Natural killer cell (primary cell): ENCODE measurements around the gene GSTP1. TPM values are rescaled to one million over a fixed set of nuclear protein-coding genes. Genes with fewer than 3 reads are reported as not detected.
A peak's percentile ranks its signal among the peaks of the same experiment; 100 is the strongest.
"Not testable (repeated sequence)": the region's sequence is repeated elsewhere in the genome, so short reads cannot be mapped to it uniquely, and the experiment has no call there.

Experiments
- ATAC-seq, 3 donors: fragments of 150-1000 bp in 2 of 3; fragments of 200-7000 bp in 1 of 3; cut with Tn5 transposase; 1 replicate in 1 of 3; 2 replicates in 2 of 3; pipeline ENCODE4 v1.10.0; 2021; ENCODE audit warnings: mild to moderate bottlenecking in 2 of 3, moderate library complexity in 2 of 3
- DNase-seq, 2 donors: peaks; one replicate each; pipeline versions ENCODE4 v3.0.0 to v3.0.0-alpha.2; 2013 to 2021; ENCODE audit warnings: mixed read lengths in 1 of 2
- H3K27ac ChIP-seq: one replicate; pipeline ENCODE4 v1.5.1; 2013; ENCODE audit warnings: mild to moderate bottlenecking, low read length
- H3K27me3 ChIP-seq: one replicate; pipeline ENCODE4 v1.6.1; 2013; ENCODE audit warnings: low read length; ENCODE audit not compliant: control insufficient read depth, insufficient read depth
- H3K36me3 ChIP-seq: one replicate; pipeline ENCODE4 v1.6.1; 2013; ENCODE audit warnings: low read length; ENCODE audit not compliant: control insufficient read depth, insufficient read depth
- H3K4me1 ChIP-seq: one replicate; pipeline ENCODE4 v1.6.1; 2013; ENCODE audit warnings: low read length; ENCODE audit not compliant: control insufficient read depth, insufficient read depth
- H3K4me3 ChIP-seq: one replicate; pipeline ENCODE4 v1.5.1; 2013; ENCODE audit warnings: low read length
- H3K9me3 ChIP-seq: one replicate; pipeline ENCODE4 v1.6.1; 2013; ENCODE audit warnings: low read length; ENCODE audit not compliant: control insufficient read depth, insufficient read depth
- H3K27ac Mint-ChIP-seq, 2 donors: one replicate each; pipeline ENCODE4 v1.8.0; 2022; ENCODE audit warnings: mild to moderate bottlenecking in 2 of 2, mixed read lengths in 2 of 2, moderate library complexity in 1 of 2
- H3K27me3 Mint-ChIP-seq, 2 donors: one replicate each; pipeline ENCODE4 v1.8.0; 2022; ENCODE audit warnings: low read depth in 2 of 2, mixed read lengths in 2 of 2
- H3K36me3 Mint-ChIP-seq: one replicate; pipeline ENCODE4 v1.8.0; 2022; ENCODE audit warnings: mixed read lengths
- H3K4me1 Mint-ChIP-seq, 2 donors: one replicate each; pipeline ENCODE4 v1.8.0; 2022; ENCODE audit warnings: mixed read lengths in 2 of 2
- H3K4me3 Mint-ChIP-seq: one replicate; pipeline ENCODE4 v1.8.0; 2022; ENCODE audit warnings: mild to moderate bottlenecking, moderate library complexity, mixed read lengths
- H3K9me3 Mint-ChIP-seq, 2 donors: one replicate each; pipeline ENCODE4 v1.8.0; 2022; ENCODE audit warnings: mixed read lengths in 2 of 2
- WGBS: methylation state at CpG from one replicate; pipeline ENCODE4 v1.1.7; 2013; ENCODE audit warnings: missing lambda C conversion rate; ENCODE audit not compliant: insufficient coverage; 5-methylcytosine and 5-hydroxymethylcytosine counted together
- intact Hi-C: fragments of 100-400 bp; cut with micrococcal nuclease; formaldehyde crosslinking; loops from one replicate; pipeline ENCODE4 v1.14.2; 2022
- total RNA-seq, 4 donors: library from RNA; stranded (reverse); fragments of 120-200 nt in 1 of 4; gene quantifications; one replicate each; pipeline versions ENCODE4 v1.2.3 to v1.2.4, GENCODE V29; 2013 to 2022
- TF ChIP-seq, protein P1 (sequence below): fragments of 200-600 bp; IDR thresholded peaks from one replicate; pipeline ENCODE4 v1.8.0; 2022; ENCODE audit warnings: antibody characterized with exemption

Gene GSTP1
- total RNA-seq, 3 donors from 2014 or later (not counting 1 experiment from before 2014, with no cell fraction given): 172 to 218 (median 212) TPM

DNA sequence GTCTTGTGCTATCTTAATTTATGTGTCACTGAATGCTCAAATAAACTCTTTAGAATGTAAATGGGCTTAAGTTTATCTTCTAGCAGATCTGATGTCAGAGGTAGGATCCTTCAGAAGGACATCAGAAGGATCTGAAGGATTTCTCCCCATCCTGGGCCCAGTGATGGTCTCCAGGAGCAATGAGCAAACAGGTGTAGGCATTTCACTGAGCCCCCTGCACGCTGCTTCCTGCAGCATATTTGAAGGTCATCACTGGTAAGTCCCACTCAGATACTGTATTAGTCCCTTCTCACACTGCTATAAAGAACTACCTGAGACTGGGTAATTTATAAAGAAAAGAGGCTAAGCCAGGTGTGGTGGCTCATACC, 4.5 kb downstream of the GSTP1 start:
- Mint-ChIP-seq H3K4me1 (peaks cover 20 to 38% of the 10 kb centered on the region in 2 donors), H3K9me3 (no peaks in the 10 kb centered on the region), H3K27me3 (no peaks in the 10 kb centered on the region), H3K36me3 (no peaks in the 10 kb centered on the region), H3K27ac (peak overlapping the region; percentile 63 to 88), H3K4me3 (no peak overlapping the region)
- DNase-seq (no peak), ATAC-seq (no peak)
- H3K36me3 ChIP-seq: no peaks in the 10 kb centered on the region
- TF ChIP-seq, protein P1, sequence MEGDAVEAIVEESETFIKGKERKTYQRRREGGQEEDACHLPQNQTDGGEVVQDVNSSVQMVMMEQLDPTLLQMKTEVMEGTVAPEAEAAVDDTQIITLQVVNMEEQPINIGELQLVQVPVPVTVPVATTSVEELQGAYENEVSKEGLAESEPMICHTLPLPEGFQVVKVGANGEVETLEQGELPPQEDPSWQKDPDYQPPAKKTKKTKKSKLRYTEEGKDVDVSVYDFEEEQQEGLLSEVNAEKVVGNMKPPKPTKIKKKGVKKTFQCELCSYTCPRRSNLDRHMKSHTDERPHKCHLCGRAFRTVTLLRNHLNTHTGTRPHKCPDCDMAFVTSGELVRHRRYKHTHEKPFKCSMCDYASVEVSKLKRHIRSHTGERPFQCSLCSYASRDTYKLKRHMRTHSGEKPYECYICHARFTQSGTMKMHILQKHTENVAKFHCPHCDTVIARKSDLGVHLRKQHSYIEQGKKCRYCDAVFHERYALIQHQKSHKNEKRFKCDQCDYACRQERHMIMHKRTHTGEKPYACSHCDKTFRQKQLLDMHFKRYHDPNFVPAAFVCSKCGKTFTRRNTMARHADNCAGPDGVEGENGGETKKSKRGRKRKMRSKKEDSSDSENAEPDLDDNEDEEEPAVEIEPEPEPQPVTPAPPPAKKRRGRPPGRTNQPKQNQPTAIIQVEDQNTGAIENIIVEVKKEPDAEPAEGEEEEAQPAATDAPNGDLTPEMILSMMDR: no peak
- intact Hi-C loops: no loop called here
- H3K4me3 ChIP-seq: no peak overlapping the region
- H3K27ac ChIP-seq: peak overlapping the region; percentile 3
- H3K27me3 ChIP-seq: no peaks in the 10 kb centered on the region
- WGBS: 100% methylated on average over 1 of the region's 1 CpG
- H3K9me3 ChIP-seq: no peaks in the 10 kb centered on the region
- peaks cover 38% of the 10 kb centered on the region for H3K4me1 ChIP-seq

- 79% methylated on average over 7 of the region's 11 CpGs for WGBS
- ATAC-seq, H3K4me3 ChIP-seq, H3K36me3 ChIP-seq, H3K27ac ChIP-seq, H3K9me3 Mint-ChIP-seq, H3K36me3 Mint-ChIP-seq, H3K27me3 Mint-ChIP-seq, H3K9me3 ChIP-seq, H3K4me3 Mint-ChIP-seq, H3K27me3 ChIP-seq, H3K27ac Mint-ChIP-seq, DNase-seq, intact Hi-C loops: not testable (repeated sequence)
- H3K4me1 Mint-ChIP-seq: peaks cover 20 to 34% of the 10 kb centered on the region in 2 donors
- peaks cover 36% of the 10 kb centered on the region for H3K4me1 ChIP-seq
Observed at GRCh38 chr11:67588899-67589415, 5.3 kb downstream of the GSTP1 start.

DNA sequence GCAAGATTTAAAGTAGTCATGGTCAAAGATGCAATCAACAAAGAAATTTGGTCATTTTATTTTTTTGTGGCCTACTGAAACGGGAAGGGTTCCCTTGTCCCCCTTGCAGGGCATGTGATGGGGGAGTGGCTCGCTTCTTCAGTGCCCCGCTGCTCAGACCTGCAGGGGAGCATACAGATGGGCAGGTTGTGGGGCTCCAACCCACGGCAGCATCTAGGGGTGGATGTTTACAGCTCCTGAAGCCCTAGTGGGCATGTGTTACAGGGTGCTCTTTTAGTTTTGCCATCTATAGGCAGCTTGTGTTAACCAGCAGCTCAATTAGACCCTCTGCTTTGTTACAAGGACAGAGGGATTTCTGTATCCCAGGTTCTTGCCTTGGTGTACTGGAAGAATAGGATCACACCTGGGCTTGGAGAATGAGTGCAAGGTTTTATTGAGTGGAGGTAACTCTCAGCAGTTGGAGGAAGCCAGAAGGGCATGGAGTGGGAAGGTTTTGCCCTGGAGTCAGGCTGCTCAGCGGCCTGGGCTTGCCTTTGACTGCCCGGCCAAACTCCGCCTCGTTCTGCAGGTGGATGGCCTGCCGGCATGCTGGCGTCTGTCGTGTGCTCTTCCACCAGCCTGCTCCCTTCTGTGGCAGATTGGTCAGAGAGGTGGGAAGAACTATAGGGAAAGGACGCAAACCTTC, 9.4 kb downstream of the GSTP1 start:
- H3K4me1 Mint-ChIP-seq: peaks cover 0 to 5% of the 10 kb centered on the region in 2 donors
- ATAC-seq: no peak
- Histone ChIP-seq H3K9me3 (no peaks in the 10 kb centered on the region), H3K36me3 (no peaks in the 10 kb centered on the region), H3K4me1 (peaks cover 5% of the 10 kb centered on the region), H3K27me3 (no peaks in the 10 kb centered on the region), H3K4me3 (no peak overlapping the region), H3K27ac (no peak overlapping the region)
- intact Hi-C loops: no loop called here
- H3K27me3 Mint-ChIP-seq: no peaks in the 10 kb centered on the region
- WGBS: 91% methylated on average over 12 of the region's 12 CpGs
- H3K4me3 Mint-ChIP-seq: no peak overlapping the region
- no peak for DNase-seq
- H3K36me3 Mint-ChIP-seq: no peaks in the 10 kb centered on the region
- TF ChIP-seq, protein P1: no peak
- H3K27ac Mint-ChIP-seq: no peak overlapping the region
- no peaks in the 10 kb centered on the region for H3K9me3 Mint-ChIP-seq

GRCh38 chr11:67593565-67593905, 9.9 kb downstream of the GSTP1 start:
- peaks cover 5% of the 10 kb centered on the region for H3K4me1 ChIP-seq
- H3K4me3 ChIP-seq: no peak overlapping the region
- H3K9me3 Mint-ChIP-seq: no peaks in the 10 kb centered on the region
- H3K27ac Mint-ChIP-seq: no peak overlapping the region
- DNase-seq (no peak), ATAC-seq (no peak)
- no peak overlapping the region for H3K27ac ChIP-seq
- TF ChIP-seq, protein P1: no peak
- H3K4me1 Mint-ChIP-seq: peaks cover 0 to 5% of the 10 kb centered on the region in 2 donors
- H3K36me3 Mint-ChIP-seq: no peaks in the 10 kb centered on the region
- no peaks in the 10 kb centered on the region for H3K36me3 ChIP-seq
- H3K27me3 ChIP-seq: no peaks in the 10 kb centered on the region
- H3K4me3 Mint-ChIP-seq: no peak overlapping the region
- H3K9me3 ChIP-seq: no peaks in the 10 kb centered on the region
- intact Hi-C loops: no loop called here
- WGBS: 93% methylated on average over 3 of the region's 3 CpGs
- no peaks in the 10 kb centered on the region for H3K27me3 Mint-ChIP-seq
